NB4 (cell line): Measurements from ENCODE around the gene CGNL1.

Experiments
- POLR2A ChIP-seq: IDR thresholded peaks from 2 replicates; pipeline ENCODE4 v1.6.1; 2011; ENCODE audit warnings: mild to moderate bottlenecking; ENCODE audit not compliant: insufficient read length; ENCODE audit errors: extremely low read depth
- TF ChIP-seq, protein P1 (sequence below): IDR thresholded peaks from one replicate; pipeline ENCODE4 v1.5.1; 2012; ENCODE audit warnings: low read depth, low read length
- TF ChIP-seq, protein P2 (sequence below): IDR thresholded peaks from 2 replicates; pipeline ENCODE4 v1.6.1; 2011; ENCODE audit warnings: low read depth, low read length

DNA sequence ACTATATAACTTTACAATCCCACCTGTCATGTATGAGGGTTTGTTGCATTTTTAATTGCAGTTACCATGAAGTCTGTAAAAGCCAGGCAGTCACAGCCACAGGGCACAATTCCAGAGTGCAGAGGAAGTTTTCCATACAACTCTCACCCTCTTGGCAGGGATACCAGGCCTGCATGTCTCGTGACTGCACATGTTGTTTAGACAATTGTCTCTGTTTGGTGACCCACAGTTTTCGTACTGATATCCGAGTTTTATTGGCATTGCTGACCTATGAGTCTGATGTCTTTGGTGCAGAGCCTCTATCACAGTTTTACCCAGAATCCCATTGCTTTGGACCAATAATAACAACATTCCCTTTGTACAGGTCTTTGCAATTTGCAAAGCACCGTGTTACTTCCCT, 190.5 kb downstream of the CGNL1 start:
- TF ChIP-seq, protein P1, sequence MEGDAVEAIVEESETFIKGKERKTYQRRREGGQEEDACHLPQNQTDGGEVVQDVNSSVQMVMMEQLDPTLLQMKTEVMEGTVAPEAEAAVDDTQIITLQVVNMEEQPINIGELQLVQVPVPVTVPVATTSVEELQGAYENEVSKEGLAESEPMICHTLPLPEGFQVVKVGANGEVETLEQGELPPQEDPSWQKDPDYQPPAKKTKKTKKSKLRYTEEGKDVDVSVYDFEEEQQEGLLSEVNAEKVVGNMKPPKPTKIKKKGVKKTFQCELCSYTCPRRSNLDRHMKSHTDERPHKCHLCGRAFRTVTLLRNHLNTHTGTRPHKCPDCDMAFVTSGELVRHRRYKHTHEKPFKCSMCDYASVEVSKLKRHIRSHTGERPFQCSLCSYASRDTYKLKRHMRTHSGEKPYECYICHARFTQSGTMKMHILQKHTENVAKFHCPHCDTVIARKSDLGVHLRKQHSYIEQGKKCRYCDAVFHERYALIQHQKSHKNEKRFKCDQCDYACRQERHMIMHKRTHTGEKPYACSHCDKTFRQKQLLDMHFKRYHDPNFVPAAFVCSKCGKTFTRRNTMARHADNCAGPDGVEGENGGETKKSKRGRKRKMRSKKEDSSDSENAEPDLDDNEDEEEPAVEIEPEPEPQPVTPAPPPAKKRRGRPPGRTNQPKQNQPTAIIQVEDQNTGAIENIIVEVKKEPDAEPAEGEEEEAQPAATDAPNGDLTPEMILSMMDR: no peak
- no peak for TF ChIP-seq POLR2A
- TF ChIP-seq, protein P2, sequence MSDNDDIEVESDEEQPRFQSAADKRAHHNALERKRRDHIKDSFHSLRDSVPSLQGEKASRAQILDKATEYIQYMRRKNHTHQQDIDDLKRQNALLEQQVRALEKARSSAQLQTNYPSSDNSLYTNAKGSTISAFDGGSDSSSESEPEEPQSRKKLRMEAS: no peak
